GM21360 (cell line): ENCODE measurements around the gene SRSF12.
"Not testable (repeated sequence)": the region's sequence is repeated elsewhere in the genome, so short reads cannot be mapped to it uniquely, and the experiment has no call there.

Experiments used
- ATAC-seq: cut with Tn5 transposase; IDR thresholded peaks from one replicate; pipeline ENCODE4 v1.9.1; 2021; ENCODE audit warnings: mild to moderate bottlenecking, moderate library complexity; ENCODE audit not compliant: unreplicated experiment

Gene SRSF12

GRCh38 chr6:89073840-89074239, 44.0 kb downstream of the SRSF12 start:
- ATAC-seq, result no peak

GRCh38 chr6:89073014-89073620, 44.8 kb downstream of the SRSF12 start:
- no peak for ATAC-seq

GRCh38 chr6:89071036-89071435, 46.8 kb downstream of the SRSF12 start:
- ATAC-seq, result no peak

- ATAC-seq, result no peak
Observed at GRCh38 chr6:89069536-89070163, 48.2 kb downstream of the SRSF12 start.

GRCh38 chr6:89068695-89069094, 49.2 kb downstream of the SRSF12 start:
- ATAC-seq, result no peak

GRCh38 chr6:89067796-89068195, 50.1 kb downstream of the SRSF12 start:
- no peak for ATAC-seq

GRCh38 chr6:89066940-89067646, 50.8 kb downstream of the SRSF12 start:
- ATAC-seq, result no peak

GRCh38 chr6:89066121-89066520, 51.8 kb downstream of the SRSF12 start:
- ATAC-seq, result not testable (repeated sequence)

GRCh38 chr6:89064931-89065330, 52.9 kb downstream of the SRSF12 start:
- ATAC-seq, result not testable (repeated sequence)

GRCh38 chr6:89063881-89064280, 54.0 kb downstream of the SRSF12 start:
- ATAC-seq, result no peak

- ATAC-seq, result no peak
Observed at GRCh38 chr6:89059227-89059626, 58.6 kb downstream of the SRSF12 start.

- ATAC-seq, result no peak
Observed at GRCh38 chr6:89058627-89059026, 59.2 kb downstream of the SRSF12 start.

- ATAC-seq, result no peak
Observed at GRCh38 chr6:89057759-89058158, 60.1 kb downstream of the SRSF12 start.

GRCh38 chr6:89054208-89054607, 63.7 kb downstream of the SRSF12 start:
- no peak for ATAC-seq

GRCh38 chr6:89051676-89052075, 66.2 kb downstream of the SRSF12 start:
- no peak for ATAC-seq

- ATAC-seq, result no peak
Observed at GRCh38 chr6:89050697-89051096, 67.2 kb downstream of the SRSF12 start.

GRCh38 chr6:89050155-89050554, 67.7 kb downstream of the SRSF12 start:
- ATAC-seq, result no peak

GRCh38 chr6:89048985-89049384, 68.9 kb downstream of the SRSF12 start:
- ATAC-seq, result no peak

- ATAC-seq, result no peak
Observed at GRCh38 chr6:89048288-89048923, 69.5 kb downstream of the SRSF12 start.

- ATAC-seq, result no peak
Observed at GRCh38 chr6:89047473-89047872, 70.4 kb downstream of the SRSF12 start.
